ENCODE data around the gene ARVCF. TPM values are rescaled to one million over a fixed set of nuclear protein-coding genes. Genes with fewer than 3 reads are reported as not detected.

The ARVCF gene
- total RNA-seq, 1 experiment from 2014 or later, result 8.2 TPM

GRCh38 chr22:19974935-19975706 is 41.5 kb downstream of the ARVCF start:
- ATAC-seq (peak; percentile 14; the same call in 1 of the 2 replicates), DNase-seq (ENCODE audit: low read depth, low spot score) (no peak)
- H3K9me3 ChIP-seq (ENCODE audit: control insufficient read depth, insufficient read depth, low read depth, low read length), result no peaks in the 10 kb centered on the region
- ChIA-PET CTCF (interaction anchor here (2.3 kb wide), 1 partner anchor 38 kb away, joined by 6 read pairs; no protein-coding TSS in a partner anchor), POLR2A (no interaction called here)
- TF ChIP-seq, protein P1, sequence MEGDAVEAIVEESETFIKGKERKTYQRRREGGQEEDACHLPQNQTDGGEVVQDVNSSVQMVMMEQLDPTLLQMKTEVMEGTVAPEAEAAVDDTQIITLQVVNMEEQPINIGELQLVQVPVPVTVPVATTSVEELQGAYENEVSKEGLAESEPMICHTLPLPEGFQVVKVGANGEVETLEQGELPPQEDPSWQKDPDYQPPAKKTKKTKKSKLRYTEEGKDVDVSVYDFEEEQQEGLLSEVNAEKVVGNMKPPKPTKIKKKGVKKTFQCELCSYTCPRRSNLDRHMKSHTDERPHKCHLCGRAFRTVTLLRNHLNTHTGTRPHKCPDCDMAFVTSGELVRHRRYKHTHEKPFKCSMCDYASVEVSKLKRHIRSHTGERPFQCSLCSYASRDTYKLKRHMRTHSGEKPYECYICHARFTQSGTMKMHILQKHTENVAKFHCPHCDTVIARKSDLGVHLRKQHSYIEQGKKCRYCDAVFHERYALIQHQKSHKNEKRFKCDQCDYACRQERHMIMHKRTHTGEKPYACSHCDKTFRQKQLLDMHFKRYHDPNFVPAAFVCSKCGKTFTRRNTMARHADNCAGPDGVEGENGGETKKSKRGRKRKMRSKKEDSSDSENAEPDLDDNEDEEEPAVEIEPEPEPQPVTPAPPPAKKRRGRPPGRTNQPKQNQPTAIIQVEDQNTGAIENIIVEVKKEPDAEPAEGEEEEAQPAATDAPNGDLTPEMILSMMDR (IDR thresholded peaks at IDR 0.05), result no peak
- TF ChIP-seq POLR2AphosphoS5 (IDR thresholded peaks at IDR 0.05; ENCODE audit: low read depth, low read length) (no peak), TCF7L2 (IDR thresholded peaks at IDR 0.05; ENCODE audit: low read depth, low read length) (no peak), SIN3A (IDR thresholded peaks at IDR 0.05; ENCODE audit: borderline replicate concordance, insufficient read depth, low read depth, low read length) (no peak), REST (IDR thresholded peaks at IDR 0.05; ENCODE audit: insufficient read depth in 1 of 2, low read depth in 2 of 2, low read length in 1 of 2) (no peak)
- no peak overlapping the region for H3K4me3 ChIP-seq (ENCODE audit: low read depth in 2 of 2, low read length in 2 of 2)
- in situ Hi-C loops (cut with HindIII; ENCODE audit: low pct_unique_long_range_greater_than_20kb, low sequenced_read_pairs), result no loop called here
- intact Hi-C loops (cut with micrococcal nuclease; ENCODE audit: unreplicated experiment), result loop anchor here (5.0 kb wide), 1 partner anchor 37 kb away; no protein-coding TSS in a partner anchor
- H3K36me3 ChIP-seq (ENCODE audit: control insufficient read depth, insufficient read depth, low read length), result no peaks in the 10 kb centered on the region
- no peaks in the 10 kb centered on the region for H3K27me3 ChIP-seq (ENCODE audit: control insufficient read depth, insufficient read depth, low read length)
- BruUV-seq (replicated peaks), result no TSS peak
- peaks cover 11% of the 10 kb centered on the region for H3K4me1 ChIP-seq (ENCODE audit: control insufficient read depth, insufficient read depth, low read length)
- H3K27ac ChIP-seq (ENCODE audit: low read length), result no peak overlapping the region

- TF ChIP-seq POLR2AphosphoS5 (IDR thresholded peaks at IDR 0.05; ENCODE audit: low read depth, low read length) (no peak), REST (IDR thresholded peaks at IDR 0.05; ENCODE audit: insufficient read depth in 1 of 2, low read depth in 2 of 2, low read length in 1 of 2) (no peak)
- ChIA-PET CTCF (interaction anchor here (2.3 kb wide), 1 partner anchor 39 kb away, joined by 6 read pairs; no protein-coding TSS in a partner anchor), POLR2A (interaction anchor here (0.7 kb wide), 1 partner anchor 12 kb away, joined by 3 read pairs; no protein-coding TSS in a partner anchor)
- peak; percentile 56 for ATAC-seq
- Histone ChIP-seq H3K27ac (ENCODE audit: low read length) (no peak overlapping the region), H3K36me3 (ENCODE audit: control insufficient read depth, insufficient read depth, low read length) (no peaks in the 10 kb centered on the region), H3K27me3 (ENCODE audit: control insufficient read depth, insufficient read depth, low read length) (no peaks in the 10 kb centered on the region), H3K4me3 (ENCODE audit: low read depth in 2 of 2, low read length in 2 of 2) (no peak overlapping the region), H3K9me3 (ENCODE audit: control insufficient read depth, insufficient read depth, low read depth, low read length) (no peaks in the 10 kb centered on the region), H3K4me1 (ENCODE audit: control insufficient read depth, insufficient read depth, low read length) (peaks cover 11% of the 10 kb centered on the region)
- in situ Hi-C loops (cut with HindIII; ENCODE audit: low pct_unique_long_range_greater_than_20kb, low sequenced_read_pairs) (no loop called here), intact Hi-C loops (cut with micrococcal nuclease; ENCODE audit: unreplicated experiment) (loop anchor here (5.0 kb wide), 1 partner anchor 38 kb away; no protein-coding TSS in a partner anchor)
- no TSS peak for BruUV-seq (replicated peaks)
- DNase-seq (ENCODE audit: low read depth, low spot score), result no peak
Observed at GRCh38 chr22:19974268-19974861, 42.3 kb downstream of the ARVCF start.

Measured in Panc1 (cell line).